ENCODE results near the gene ZSCAN31. TPM values are rescaled to one million over a fixed set of nuclear protein-coding genes. Genes with fewer than 3 reads are reported as not detected.

The ZSCAN31 gene
- total RNA-seq, 1 donor from 2014 or later: 1.1 TPM

- Histone ChIP-seq H3K27me3 (ENCODE audit: insufficient read depth, low read length) (no peaks in the 10 kb centered on the region), H3K4me3 (ENCODE audit: insufficient read depth, low read depth, low read length) (peak overlapping the region; percentile 86), H3K9ac (ENCODE audit: low read length) (peak overlapping the region; percentile 90), H2AFZ (ENCODE audit: low read depth, low read length) (peak overlapping the region; percentile 76), H4K20me1 (ENCODE audit: insufficient read depth, low read length) (no peaks in the 10 kb centered on the region), H3K79me2 (ENCODE audit: insufficient read depth, low read length) (peaks cover 36% of the 10 kb centered on the region), H3K4me2 (ENCODE audit: low read length) (peak overlapping the region; percentile 97), H3K4me1 (ENCODE audit: insufficient read depth, low read length) (peaks cover 16% of the 10 kb centered on the region), H3K9me3 (ENCODE audit: insufficient read depth, low read depth, low read length) (no peaks in the 10 kb centered on the region), H3K36me3 (ENCODE audit: insufficient read depth, low read length) (no peaks in the 10 kb centered on the region), H3K27ac (ENCODE audit: low read depth, low read length) (peak overlapping the region; percentile 57)
- Mint-ChIP-seq H3K36me3 (ENCODE audit: low read depth, unreplicated experiment) (peaks cover 3% of the 10 kb centered on the region), H3K4me1 (ENCODE audit: low read depth, unreplicated experiment) (peaks cover 11% of the 10 kb centered on the region), H3K4me3 (ENCODE audit: unreplicated experiment) (peak overlapping the region; percentile 78), H3K9me3 (ENCODE audit: unreplicated experiment) (no peaks in the 10 kb centered on the region), H3K27me3 (ENCODE audit: low read depth, unreplicated experiment) (no peaks in the 10 kb centered on the region), H3K27ac (ENCODE audit: unreplicated experiment) (peak overlapping the region; percentile 84)
- FAIRE-seq (peak; percentile 41), DNase-seq (ENCODE audit: low read depth) (peak; percentile 80)
- TF ChIP-seq CTCF (IDR thresholded peaks at IDR 0.05; ENCODE audit: insufficient read depth, low read depth, low read length): peak; percentile 84
- TF ChIP-seq EZH2 (IDR thresholded peaks at IDR 0.05; ENCODE audit: insufficient read depth, low read length): no peak
These were observed 20.1 kb upstream of the ZSCAN31 start for GRCh38 chr6:28355743-28356665.

GRCh38 chr6:28354688-28355554, 19.0 kb upstream of the ZSCAN31 start:
- H3K9ac ChIP-seq (ENCODE audit: low read length): peak overlapping the region; percentile 90
- H3K4me3 ChIP-seq (ENCODE audit: insufficient read depth, low read depth, low read length): peak overlapping the region; percentile 86
- peak overlapping the region; percentile 57 for H3K27ac ChIP-seq (ENCODE audit: low read depth, low read length)
- peaks cover 16% of the 10 kb centered on the region for H3K4me1 ChIP-seq (ENCODE audit: insufficient read depth, low read length)
- no peaks in the 10 kb centered on the region for H3K36me3 ChIP-seq (ENCODE audit: insufficient read depth, low read length)
- Mint-ChIP-seq H3K36me3 (ENCODE audit: low read depth, unreplicated experiment) (peaks cover 3% of the 10 kb centered on the region), H3K4me3 (ENCODE audit: unreplicated experiment) (no peak overlapping the region), H3K9me3 (ENCODE audit: unreplicated experiment) (no peaks in the 10 kb centered on the region), H3K27me3 (ENCODE audit: low read depth, unreplicated experiment) (no peaks in the 10 kb centered on the region), H3K27ac (ENCODE audit: unreplicated experiment) (no peak overlapping the region), H3K4me1 (ENCODE audit: low read depth, unreplicated experiment) (peaks cover 13% of the 10 kb centered on the region)
- H4K20me1 ChIP-seq (ENCODE audit: insufficient read depth, low read length): no peaks in the 10 kb centered on the region
- H2AFZ ChIP-seq (ENCODE audit: low read depth, low read length): no peak overlapping the region
- peak overlapping the region; percentile 97 for H3K4me2 ChIP-seq (ENCODE audit: low read length)
- H3K79me2 ChIP-seq (ENCODE audit: insufficient read depth, low read length): peaks cover 47% of the 10 kb centered on the region
- DNase-seq (ENCODE audit: low read depth) (no peak), FAIRE-seq (no peak)
- H3K27me3 ChIP-seq (ENCODE audit: insufficient read depth, low read length): no peaks in the 10 kb centered on the region
- TF ChIP-seq CTCF (IDR thresholded peaks at IDR 0.05; ENCODE audit: insufficient read depth, low read depth, low read length): no peak
- no peak for TF ChIP-seq EZH2 (IDR thresholded peaks at IDR 0.05; ENCODE audit: insufficient read depth, low read length)
- H3K9me3 ChIP-seq (ENCODE audit: insufficient read depth, low read depth, low read length): no peaks in the 10 kb centered on the region

Measured in astrocyte (in vitro differentiated cells and primary cell).